Neuronal stem cell (in vitro differentiated cells): ENCODE data around the gene SYNGR3.
A peak's percentile ranks its signal among the peaks of the same experiment; 100 is the strongest.

Source experiments
- DNase-seq: peaks from one replicate; pipeline ENCODE4 v3.0.0-alpha.2; 2013; ENCODE audit warnings: low spot score
- H2AFZ ChIP-seq: one replicate; pipeline ENCODE4 v1.6.1; 2013; ENCODE audit warnings: mild to moderate bottlenecking, low read length, inconsistent platforms
- H2AK5ac ChIP-seq: 2 replicates; pipeline ENCODE4 v1.6.1; 2013; ENCODE audit warnings: low read depth, mild to moderate bottlenecking, inconsistent platforms, low read length, moderate library complexity, mixed read lengths
- H2BK120ac ChIP-seq: 2 replicates; pipeline ENCODE4 v1.6.1; 2013; ENCODE audit warnings: low read depth, mild to moderate bottlenecking, inconsistent platforms, low read length, moderate library complexity, mixed read lengths
- H2BK12ac ChIP-seq: one replicate; pipeline ENCODE4 v1.6.1; 2013; ENCODE audit warnings: low read length, inconsistent platforms
- H2BK15ac ChIP-seq: 2 replicates; pipeline ENCODE4 v1.6.1; 2013; ENCODE audit warnings: mild to moderate bottlenecking, low read length, inconsistent platforms, mixed read lengths
- H2BK5ac ChIP-seq: one replicate; pipeline ENCODE4 v1.6.1; 2013; ENCODE audit warnings: inconsistent platforms, mild to moderate bottlenecking, low read length, moderate library complexity
- H3K14ac ChIP-seq: one replicate; pipeline ENCODE4 v1.6.1; 2013; ENCODE audit warnings: low read length, inconsistent platforms
- H3K18ac ChIP-seq: 2 replicates; pipeline ENCODE4 v1.6.1; 2013; ENCODE audit warnings: low read length, inconsistent platforms
- H3K23ac ChIP-seq: 2 replicates; pipeline ENCODE4 v1.6.1; 2013; ENCODE audit warnings: low read depth, mild to moderate bottlenecking, mixed read lengths, low read length, inconsistent platforms; ENCODE audit not compliant: poor library complexity
- H3K27ac ChIP-seq: replicated peaks from 3 replicates; pipeline ENCODE4 v1.5.1; 2013; ENCODE audit warnings: low read length, inconsistent platforms
- H3K27me3 ChIP-seq, 3 experiments: 2 replicates each; pipeline ENCODE4 v1.6.1; 2013; ENCODE audit warnings: low read length in 3 of 3, mild to moderate bottlenecking in 2 of 3, inconsistent platforms in 1 of 3, low read depth in 1 of 3, mixed read lengths in 1 of 3, moderate library complexity in 1 of 3; ENCODE audit not compliant: control insufficient read depth in 3 of 3, insufficient read depth in 3 of 3
- H3K36me3 ChIP-seq, 2 donors: replicated peaks in 1 of 2; 2 replicates each; pipeline ENCODE4 v1.6.1; 2013; ENCODE audit warnings: low read length in 2 of 2; ENCODE audit not compliant: control insufficient read depth in 2 of 2, insufficient read depth in 2 of 2
- H3K4ac ChIP-seq: 2 replicates; pipeline ENCODE4 v1.6.1; 2013; ENCODE audit warnings: inconsistent platforms, mild to moderate bottlenecking, low read length, moderate library complexity
- H3K4me1 ChIP-seq, 2 donors: 1 replicate in 1 of 2; 2 replicates in 1 of 2; pipeline ENCODE4 v1.6.1; 2013; ENCODE audit warnings: low read length in 2 of 2, low read depth in 1 of 2; ENCODE audit not compliant: control insufficient read depth in 2 of 2, insufficient read depth in 1 of 2
- H3K4me2 ChIP-seq: one replicate; pipeline ENCODE4 v1.6.1; 2013; ENCODE audit warnings: mild to moderate bottlenecking, low read length, inconsistent platforms; ENCODE audit not compliant: insufficient read depth, poor library complexity, severe bottlenecking
- H3K4me3 ChIP-seq, 2 donors: 2 replicates each; pipeline ENCODE4 v1.5.1; 2013; ENCODE audit warnings: low read length in 2 of 2, mild to moderate bottlenecking in 2 of 2, inconsistent platforms in 1 of 2, moderate library complexity in 1 of 2
- H3K79me1 ChIP-seq: one replicate; pipeline ENCODE4 v1.6.1; 2013; ENCODE audit warnings: low read depth, mild to moderate bottlenecking, inconsistent platforms, low read length, moderate library complexity
- H3K9ac ChIP-seq: one replicate; pipeline ENCODE4 v1.6.1; 2013; ENCODE audit warnings: mild to moderate bottlenecking, low read depth, low read length, inconsistent platforms; ENCODE audit not compliant: poor library complexity
- H3K9me3 ChIP-seq, 2 donors: replicated peaks in 1 of 2; 2 replicates each; pipeline versions ENCODE3 to v1.6.1; 2013; ENCODE audit warnings: low read length in 2 of 2, mild to moderate bottlenecking in 2 of 2, inconsistent platforms in 1 of 2, low read depth in 1 of 2, mixed read lengths in 1 of 2, moderate library complexity in 1 of 2; ENCODE audit not compliant: control insufficient read depth in 2 of 2, insufficient read depth in 1 of 2
- H4K8ac ChIP-seq: one replicate; pipeline ENCODE4 v1.6.1; 2013; ENCODE audit warnings: low read depth, mild to moderate bottlenecking, inconsistent platforms, low read length, moderate library complexity
- H4K91ac ChIP-seq: one replicate; pipeline ENCODE4 v1.6.1; 2013; ENCODE audit warnings: low read length, low read depth, mild to moderate bottlenecking, inconsistent platforms; ENCODE audit not compliant: poor library complexity
- WGBS, 2 donors: extraction: QIAGEN DNeasy Blood & Tissue Kit; methylation state at CpG; one replicate each; pipeline ENCODE4 v1.1.7; 2013; ENCODE audit warnings: missing lambda C conversion rate in 2 of 2, mixed read lengths in 1 of 2; ENCODE audit not compliant: insufficient read length in 2 of 2, insufficient replicate concordance in 1 of 2; ENCODE audit errors: extremely low coverage in 2 of 2; 5-methylcytosine and 5-hydroxymethylcytosine counted together

SYNGR3 gene

DNA sequence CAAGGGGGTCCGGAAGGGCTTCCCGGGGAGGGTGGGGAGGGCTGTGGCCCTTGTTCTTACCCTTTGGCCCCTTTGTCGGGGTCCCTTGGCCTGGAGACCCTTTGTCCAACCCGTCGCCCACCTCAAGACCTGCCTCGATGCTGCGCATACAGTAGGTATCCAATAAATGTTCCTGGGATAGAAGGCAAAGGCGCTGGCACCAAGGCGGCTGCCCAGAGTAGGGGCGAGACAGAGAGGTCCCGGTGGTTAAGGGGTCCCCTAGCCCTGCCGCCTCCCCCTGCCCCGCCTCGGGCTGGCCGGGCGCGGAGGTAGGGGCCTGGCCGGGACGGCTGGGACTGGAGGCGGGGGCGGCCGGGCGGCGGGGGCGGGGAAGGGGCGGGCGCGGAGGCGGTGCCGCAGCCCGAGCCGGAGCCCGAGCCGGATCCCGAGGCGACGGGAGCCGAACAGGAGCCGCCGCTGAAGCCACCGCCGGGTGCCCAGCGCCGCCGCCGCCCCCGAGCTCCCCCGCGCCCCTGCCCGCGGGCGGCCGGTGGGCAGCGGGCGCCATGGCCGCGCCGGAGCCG, 36.8 kb downstream of the SYNGR3 start, which contains the start of gene NHERF2:
TSS of gene NHERF2 (plus strand) at position 442 of the 563 bp plus-strand sequence. CDS start at position 546, 104 bp downstream.
- no peak for DNase-seq
- Histone ChIP-seq H3K9me3 (peaks cover 4 to 5% of the 10 kb centered on the region in 2 donors), H2AFZ (peak within 1 kb of the TSS; percentile 84), H3K9ac (peak within 1 kb of the TSS; percentile 83), H3K27me3 (peaks cover 3 to 42% (median 41%) of the 10 kb centered on the region in 3 experiments), H3K79me1 (peaks cover 4% of the 10 kb centered on the region), H3K14ac (peak within 1 kb of the TSS; percentile 82), H3K4me2 (peak within 1 kb of the TSS; percentile 89), H2AK5ac (peak within 1 kb of the TSS; percentile 90), H2BK5ac (no peak within 1 kb of the TSS), H4K8ac (no peak within 1 kb of the TSS), H3K27ac (no peak within 1 kb of the TSS), H3K4ac (peak within 1 kb of the TSS; percentile 98), H3K36me3 (no peaks in the 10 kb centered on the region), H3K4me1 (peaks cover 7 to 16% of the 10 kb centered on the region in 2 donors), H3K18ac (peak within 1 kb of the TSS; percentile 95), H3K23ac (peak within 1 kb of the TSS; percentile 58), H2BK12ac (peak within 1 kb of the TSS; percentile 63), H3K4me3 (peak within 1 kb of the TSS; percentile 50 to 83), H2BK120ac (peak within 1 kb of the TSS; percentile 47), H4K91ac (peak within 1 kb of the TSS; percentile 1), H2BK15ac (peak within 1 kb of the TSS; percentile 79)
- WGBS, 2 donors, result no CpG with 5 or more reads among the region's 59 CpGs

DNA sequence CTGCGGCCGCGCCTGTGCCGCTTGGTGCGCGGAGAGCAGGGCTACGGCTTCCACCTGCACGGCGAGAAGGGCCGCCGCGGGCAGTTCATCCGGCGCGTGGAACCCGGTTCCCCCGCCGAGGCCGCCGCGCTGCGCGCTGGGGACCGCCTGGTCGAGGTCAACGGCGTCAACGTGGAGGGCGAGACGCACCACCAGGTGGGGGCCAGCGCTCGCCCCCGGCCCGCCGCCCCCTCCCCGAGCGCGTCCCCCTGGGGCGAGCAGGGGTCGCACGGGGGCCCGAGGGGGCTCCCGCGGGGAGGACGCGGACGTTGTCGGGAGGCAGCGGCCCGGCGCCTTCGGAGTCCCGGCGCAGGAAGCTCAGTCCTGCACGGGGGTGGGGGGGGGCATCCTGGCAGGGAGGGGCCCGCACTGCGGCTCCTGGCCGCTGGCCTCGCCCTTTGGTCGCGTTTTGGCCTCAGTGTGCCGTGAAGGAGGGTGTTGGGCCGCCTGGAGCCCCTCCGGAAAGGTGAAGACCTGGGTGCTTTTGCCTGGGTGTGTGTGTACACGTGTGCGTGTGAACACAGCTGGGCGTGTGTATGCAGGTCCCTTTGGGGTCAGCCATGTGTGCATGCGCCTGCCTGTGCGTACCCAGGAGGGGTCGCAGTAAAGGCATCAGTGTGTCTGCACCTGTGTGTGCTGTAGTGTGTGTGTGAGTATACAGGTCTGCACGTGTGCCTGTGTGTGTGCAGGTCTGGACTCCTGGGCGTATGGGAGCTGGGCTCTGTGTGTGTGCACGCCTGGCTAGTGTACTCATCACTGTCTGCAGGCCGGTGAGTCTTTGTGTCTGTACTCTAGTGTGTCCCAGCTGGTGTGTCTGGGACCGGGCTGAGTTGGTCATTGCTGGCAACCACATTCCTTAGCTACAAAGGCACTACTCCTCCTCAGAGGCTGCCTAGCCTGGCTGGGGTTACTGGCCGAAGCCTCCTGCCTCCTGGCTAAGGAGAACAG, 37.5 kb downstream of the SYNGR3 start:
- H3K36me3 ChIP-seq, result no peaks in the 10 kb centered on the region
- H3K9me3 ChIP-seq, result peaks cover 4 to 5% of the 10 kb centered on the region in 2 donors
- H3K27me3 ChIP-seq, result peaks cover 3 to 40% (median 38%) of the 10 kb centered on the region in 3 experiments
- peak overlapping the region; percentile 1 for H4K91ac ChIP-seq
- no CpG with 5 or more reads among the region's 76 CpGs for WGBS, 2 donors
- H3K27ac ChIP-seq, result no peak overlapping the region
- peak overlapping the region; percentile 63 for H2BK12ac ChIP-seq
- H3K23ac ChIP-seq, result peak overlapping the region; percentile 58
- peak overlapping the region; percentile 98 for H3K4ac ChIP-seq
- H2BK15ac ChIP-seq, result peak overlapping the region; percentile 58
- no peak for DNase-seq
- H3K9ac ChIP-seq, result peak overlapping the region; percentile 83
- H4K8ac ChIP-seq, result no peak overlapping the region
- peak overlapping the region; percentile 24 for H2AK5ac ChIP-seq
- H2AFZ ChIP-seq, result peak overlapping the region; percentile 84
- peak overlapping the region; percentile 50 to 83 for H3K4me3 ChIP-seq
- H2BK120ac ChIP-seq, result no peak overlapping the region
- H3K79me1 ChIP-seq, result peaks cover 4% of the 10 kb centered on the region
- H3K4me2 ChIP-seq, result peak overlapping the region; percentile 89
- peak overlapping the region; percentile 82 for H3K14ac ChIP-seq
- peak overlapping the region; percentile 95 for H3K18ac ChIP-seq
- no peak overlapping the region for H2BK5ac ChIP-seq
- peaks cover 7 to 16% of the 10 kb centered on the region in 2 donors for H3K4me1 ChIP-seq

DNA sequence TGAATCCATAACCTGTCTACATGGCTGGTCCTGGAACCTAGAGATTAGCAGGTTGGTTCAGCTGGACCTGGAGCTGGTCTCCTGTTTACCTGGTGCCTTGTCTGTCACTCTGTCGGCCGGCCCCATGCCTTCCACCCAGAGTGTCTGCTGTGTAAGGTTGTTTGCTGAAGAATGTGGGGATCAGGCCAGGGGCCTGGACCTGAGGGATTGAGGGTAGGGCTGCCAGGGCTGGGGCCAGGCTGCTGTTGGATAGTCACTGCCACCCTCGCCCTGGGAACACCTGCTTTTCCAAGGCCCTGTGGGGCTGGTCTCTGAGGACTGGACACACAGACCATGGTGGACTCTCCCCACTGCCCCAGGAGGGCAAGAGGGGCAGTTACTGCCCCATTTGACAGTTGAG, 38.4 kb downstream of the SYNGR3 start:
- no peak overlapping the region for H3K4ac ChIP-seq
- H2AK5ac ChIP-seq, result peak overlapping the region; percentile 24
- no peaks in the 10 kb centered on the region for H3K36me3 ChIP-seq
- no peak overlapping the region for H3K18ac ChIP-seq
- no peak overlapping the region for H3K4me2 ChIP-seq
- H2AFZ ChIP-seq, result no peak overlapping the region
- H3K9me3 ChIP-seq, result peaks cover 4 to 5% of the 10 kb centered on the region in 2 donors
- H3K23ac ChIP-seq, result peak overlapping the region; percentile 58
- no peak overlapping the region for H2BK15ac ChIP-seq
- H3K79me1 ChIP-seq, result peaks cover 4% of the 10 kb centered on the region
- H3K27me3 ChIP-seq, result peaks cover 3 to 40% (median 33%) of the 10 kb centered on the region in 3 experiments
- H2BK120ac ChIP-seq, result peak overlapping the region; percentile 36
- H4K8ac ChIP-seq, result no peak overlapping the region
- no peak overlapping the region for H3K27ac ChIP-seq
- WGBS, 2 donors, result no CpG with 5 or more reads among the region's 3 CpGs
- no peak overlapping the region for H3K9ac ChIP-seq
- H2BK5ac ChIP-seq, result peak overlapping the region; percentile 53
- H3K4me3 ChIP-seq, result no peak overlapping the region
- peaks cover 4 to 10% of the 10 kb centered on the region in 2 donors for H3K4me1 ChIP-seq
- no peak overlapping the region for H3K14ac ChIP-seq
- no peak overlapping the region for H4K91ac ChIP-seq
- H2BK12ac ChIP-seq, result peak overlapping the region; percentile 75
- no peak for DNase-seq
